GM23338 (cell line): ENCODE results near the gene STAT5B. TPM values are rescaled to one million over a fixed set of nuclear protein-coding genes. Genes with fewer than 3 reads are reported as not detected.

Source experiments
- ATAC-seq: fragments of 200-7000 bp; cut with Tn5 transposase; 3 replicates; pipeline ENCODE4 v1.9.1; 2020
- DNase-seq: peaks from one replicate; pipeline ENCODE4 v3.0.0-alpha.2; 2015; ENCODE audit warnings: low spot score
- H2AFZ ChIP-seq: fragments of 200-600 bp; sonication (generic); 2 replicates; pipeline ENCODE4 v1.8.0; 2016; ENCODE audit warnings: antibody characterized with exemption, mild to moderate bottlenecking, moderate library complexity
- H3F3A ChIP-seq: fragments of 200-600 bp; sonication (generic); replicated peaks from 2 replicates; pipeline ENCODE4 v1.8.0; 2017; ENCODE audit warnings: antibody characterized with exemption, mixed run types, low read depth
- H3K27ac ChIP-seq: fragments of 200-600 bp; sonication (generic); 2 replicates; pipeline ENCODE4 v1.6.1; 2016; ENCODE audit warnings: low read depth
- H3K27me3 ChIP-seq: fragments of 200-600 bp; sonication (generic); 2 replicates; pipeline ENCODE4 v1.8.0; 2016; ENCODE audit warnings: mild to moderate bottlenecking, mixed run types, moderate library complexity; ENCODE audit not compliant: insufficient read depth
- H3K36me3 ChIP-seq: fragments of 200-600 bp; sonication (generic); 2 replicates; pipeline ENCODE4 v1.8.0; 2016; ENCODE audit warnings: mild to moderate bottlenecking; ENCODE audit not compliant: insufficient read depth
- H3K4me1 ChIP-seq: fragments of 200-600 bp; sonication (generic); 2 replicates; pipeline ENCODE4 v1.8.0; 2016; ENCODE audit warnings: mild to moderate bottlenecking, moderate library complexity; ENCODE audit not compliant: insufficient read depth
- H3K4me2 ChIP-seq: fragments of 200-600 bp; sonication (generic); 2 replicates; pipeline ENCODE4 v1.7.1; 2017; ENCODE audit warnings: mixed run types
- H3K4me3 ChIP-seq: fragments of 200-600 bp; sonication (generic); 2 replicates; pipeline ENCODE4 v1.6.1; 2016; ENCODE audit warnings: mixed run types
- H3K79me2 ChIP-seq: fragments of 200-600 bp; sonication (generic); replicated peaks from 2 replicates; pipeline ENCODE4 v1.8.0; 2017; ENCODE audit warnings: mild to moderate bottlenecking; ENCODE audit not compliant: insufficient read depth
- H3K9me2 ChIP-seq: fragments of 200-600 bp; sonication (generic); 2 replicates; pipeline ENCODE4 v1.8.0; 2017; ENCODE audit not compliant: insufficient read depth
- H4K20me1 ChIP-seq: fragments of 200-600 bp; sonication (generic); replicated peaks from 2 replicates; pipeline ENCODE4 v1.8.0; 2017; ENCODE audit warnings: mild to moderate bottlenecking; ENCODE audit not compliant: insufficient read depth
- H3K27ac Mint-ChIP-seq: 2 replicates; pipeline ENCODE4 v1.8.0; 2020; ENCODE audit warnings: inconsistent platforms, mild to moderate bottlenecking, moderate library complexity, mixed read lengths
- H3K27me3 Mint-ChIP-seq: 3 replicates; pipeline ENCODE4 v1.8.0; 2022; ENCODE audit warnings: low read depth, mild to moderate bottlenecking, moderate library complexity, mixed read lengths, inconsistent platforms; ENCODE audit not compliant: insufficient read depth, poor library complexity
- H3K36me3 Mint-ChIP-seq: 3 replicates; pipeline ENCODE4 v1.8.0; 2021; ENCODE audit warnings: low read depth, mild to moderate bottlenecking, inconsistent platforms, moderate library complexity, mixed read lengths
- H3K4me1 Mint-ChIP-seq: 3 replicates; pipeline ENCODE4 v1.8.0; 2020; ENCODE audit warnings: mild to moderate bottlenecking, inconsistent platforms, mixed read lengths
- H3K4me3 Mint-ChIP-seq: 3 replicates; pipeline ENCODE4 v1.8.0; 2021; ENCODE audit warnings: moderate library complexity, mild to moderate bottlenecking, inconsistent platforms, mixed read lengths
- H3K9me3 Mint-ChIP-seq: 3 replicates; pipeline ENCODE4 v1.8.0; 2020; ENCODE audit warnings: moderate library complexity, mild to moderate bottlenecking, inconsistent platforms, mixed read lengths
- CREB1 ChIP-seq: fragments of 250-450 bp; sonication (Bioruptor Pico); IDR thresholded peaks from 2 replicates; pipeline ENCODE4 v1.5.0; 2020; ENCODE audit warnings: low read depth, mild to moderate bottlenecking, moderate library complexity
- EZH2 ChIP-seq: fragments of 200-600 bp; sonication (generic); IDR thresholded peaks from one replicate; pipeline ENCODE4 v1.8.0; 2017; ENCODE audit warnings: antibody characterized with exemption, mild to moderate bottlenecking, low read depth; ENCODE audit not compliant: unreplicated experiment
- EZH2phosphoT487 ChIP-seq: fragments of 200-600 bp; sonication (generic); IDR thresholded peaks from one replicate; pipeline ENCODE4 v1.8.1; 2018; ENCODE audit warnings: antibody characterized with exemption; ENCODE audit not compliant: unreplicated experiment
- NANOG ChIP-seq: IDR thresholded peaks from 2 replicates; pipeline ENCODE4 v1.6.1; 2016; ENCODE audit warnings: antibody characterized with exemption, borderline replicate concordance
- POLR2AphosphoS5 ChIP-seq: IDR thresholded peaks from 2 replicates; pipeline ENCODE4 v1.6.1; 2016; ENCODE audit warnings: antibody characterized with exemption, low read depth
- ZNF114 ChIP-seq: fragments of 250-450 bp; sonication (Bioruptor Pico); IDR thresholded peaks from 2 replicates; pipeline ENCODE4 v1.5.0; 2020; ENCODE audit warnings: mild to moderate bottlenecking, moderate library complexity
- ZNF331 ChIP-seq: fragments of 250-450 bp; sonication (Bioruptor Pico); IDR thresholded peaks from 2 replicates; pipeline ENCODE4 v1.5.0; 2020; ENCODE audit warnings: low read depth, mild to moderate bottlenecking, moderate library complexity
- polyA plus RNA-seq: library from polyadenylated mRNA; unstranded; fragments of >200 nt; fragmentation: Nextera tagmentation; extraction: Ambion mirVana; gene quantifications from 2 replicates; pipeline ENCODE4 v1.2.1, GENCODE V29; 2016
- total RNA-seq: library from RNA; depleted of rRNA; stranded (reverse); fragments of >200 nt; shearing (Covaris generic); gene quantifications from 2 replicates; pipeline ENCODE4 v1.2.3, GENCODE V29; 2014
- TF ChIP-seq, protein P1 (sequence below), 2 experiments: fragments of 200-600 bp in 1 of 2; sonication (generic) in 1 of 2; conservative IDR thresholded peaks; 2 replicates each; pipeline versions ENCODE4 v1.5.1 to v1.6.1; 2016 to 2017; ENCODE audit warnings: antibody characterized with exemption in 2 of 2, low read depth in 2 of 2, mild to moderate bottlenecking in 2 of 2, moderate library complexity in 1 of 2
- TF ChIP-seq, protein P2 (sequence below): IDR thresholded peaks from one replicate; pipeline ENCODE4 v1.6.1; 2018; ENCODE audit warnings: antibody characterized with exemption; ENCODE audit not compliant: unreplicated experiment
- TF ChIP-seq, protein P3 (sequence below): IDR thresholded peaks from 2 replicates; pipeline ENCODE4 v1.6.1; 2016; ENCODE audit warnings: antibody characterized with exemption

STAT5B gene
- total and polyA plus RNA-seq, 2 experiments from 2014 or later, result 13.9 to 60.5 TPM

DNA sequence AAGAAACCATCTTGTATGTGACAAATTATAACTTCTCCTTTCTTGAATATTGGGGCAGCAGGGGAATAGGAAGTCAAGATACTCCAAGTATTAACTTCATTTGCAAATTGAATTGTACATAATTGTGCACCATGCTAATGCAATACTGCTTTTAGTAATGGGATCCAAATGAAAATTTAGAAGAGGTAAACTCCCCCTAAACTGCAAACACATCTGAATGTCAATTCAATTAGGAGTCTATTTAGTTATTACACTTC lies 4.5 kb downstream of the STAT5B start:
- 0 out of 2 replicates have a peak, but pooled peaks cover 4% of the 10 kb centered on the region for H3F3A ChIP-seq
- Mint-ChIP-seq H3K27me3 (peaks cover 3% of the 10 kb centered on the region), H3K27ac (no peak overlapping the region), H3K36me3 (no peaks in the 10 kb centered on the region), H3K4me3 (no peak overlapping the region), H3K4me1 (peaks cover 42% of the 10 kb centered on the region), H3K9me3 (no peaks in the 10 kb centered on the region)
- H3K27me3 ChIP-seq, result 0 out of 2 replicates have a peak, but pooled peaks cover under 1% of the 10 kb centered on the region
- peaks cover 86% of the 10 kb centered on the region for H3K79me2 ChIP-seq
- H3K4me3 ChIP-seq, result no peak overlapping the region
- no peaks in the 10 kb centered on the region for H3K36me3 ChIP-seq
- H3K4me1 ChIP-seq, result peaks cover 46% of the 10 kb centered on the region
- H3K27ac ChIP-seq, result no peak overlapping the region
- ATAC-seq (no peak), DNase-seq (no peak)
- peaks cover 5% of the 10 kb centered on the region; the same call in 1 of the 2 replicates for H4K20me1 ChIP-seq
- TF ChIP-seq, protein P1, sequence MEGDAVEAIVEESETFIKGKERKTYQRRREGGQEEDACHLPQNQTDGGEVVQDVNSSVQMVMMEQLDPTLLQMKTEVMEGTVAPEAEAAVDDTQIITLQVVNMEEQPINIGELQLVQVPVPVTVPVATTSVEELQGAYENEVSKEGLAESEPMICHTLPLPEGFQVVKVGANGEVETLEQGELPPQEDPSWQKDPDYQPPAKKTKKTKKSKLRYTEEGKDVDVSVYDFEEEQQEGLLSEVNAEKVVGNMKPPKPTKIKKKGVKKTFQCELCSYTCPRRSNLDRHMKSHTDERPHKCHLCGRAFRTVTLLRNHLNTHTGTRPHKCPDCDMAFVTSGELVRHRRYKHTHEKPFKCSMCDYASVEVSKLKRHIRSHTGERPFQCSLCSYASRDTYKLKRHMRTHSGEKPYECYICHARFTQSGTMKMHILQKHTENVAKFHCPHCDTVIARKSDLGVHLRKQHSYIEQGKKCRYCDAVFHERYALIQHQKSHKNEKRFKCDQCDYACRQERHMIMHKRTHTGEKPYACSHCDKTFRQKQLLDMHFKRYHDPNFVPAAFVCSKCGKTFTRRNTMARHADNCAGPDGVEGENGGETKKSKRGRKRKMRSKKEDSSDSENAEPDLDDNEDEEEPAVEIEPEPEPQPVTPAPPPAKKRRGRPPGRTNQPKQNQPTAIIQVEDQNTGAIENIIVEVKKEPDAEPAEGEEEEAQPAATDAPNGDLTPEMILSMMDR (conservative IDR thresholded peaks at IDR 0.05; ENCODE audit: low read depth in 2 of 2), result no peak
- no peak for TF ChIP-seq EZH2
- TF ChIP-seq, protein P2, sequence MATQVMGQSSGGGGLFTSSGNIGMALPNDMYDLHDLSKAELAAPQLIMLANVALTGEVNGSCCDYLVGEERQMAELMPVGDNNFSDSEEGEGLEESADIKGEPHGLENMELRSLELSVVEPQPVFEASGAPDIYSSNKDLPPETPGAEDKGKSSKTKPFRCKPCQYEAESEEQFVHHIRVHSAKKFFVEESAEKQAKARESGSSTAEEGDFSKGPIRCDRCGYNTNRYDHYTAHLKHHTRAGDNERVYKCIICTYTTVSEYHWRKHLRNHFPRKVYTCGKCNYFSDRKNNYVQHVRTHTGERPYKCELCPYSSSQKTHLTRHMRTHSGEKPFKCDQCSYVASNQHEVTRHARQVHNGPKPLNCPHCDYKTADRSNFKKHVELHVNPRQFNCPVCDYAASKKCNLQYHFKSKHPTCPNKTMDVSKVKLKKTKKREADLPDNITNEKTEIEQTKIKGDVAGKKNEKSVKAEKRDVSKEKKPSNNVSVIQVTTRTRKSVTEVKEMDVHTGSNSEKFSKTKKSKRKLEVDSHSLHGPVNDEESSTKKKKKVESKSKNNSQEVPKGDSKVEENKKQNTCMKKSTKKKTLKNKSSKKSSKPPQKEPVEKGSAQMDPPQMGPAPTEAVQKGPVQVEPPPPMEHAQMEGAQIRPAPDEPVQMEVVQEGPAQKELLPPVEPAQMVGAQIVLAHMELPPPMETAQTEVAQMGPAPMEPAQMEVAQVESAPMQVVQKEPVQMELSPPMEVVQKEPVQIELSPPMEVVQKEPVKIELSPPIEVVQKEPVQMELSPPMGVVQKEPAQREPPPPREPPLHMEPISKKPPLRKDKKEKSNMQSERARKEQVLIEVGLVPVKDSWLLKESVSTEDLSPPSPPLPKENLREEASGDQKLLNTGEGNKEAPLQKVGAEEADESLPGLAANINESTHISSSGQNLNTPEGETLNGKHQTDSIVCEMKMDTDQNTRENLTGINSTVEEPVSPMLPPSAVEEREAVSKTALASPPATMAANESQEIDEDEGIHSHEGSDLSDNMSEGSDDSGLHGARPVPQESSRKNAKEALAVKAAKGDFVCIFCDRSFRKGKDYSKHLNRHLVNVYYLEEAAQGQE, result no peak
- TF ChIP-seq, protein P3, sequence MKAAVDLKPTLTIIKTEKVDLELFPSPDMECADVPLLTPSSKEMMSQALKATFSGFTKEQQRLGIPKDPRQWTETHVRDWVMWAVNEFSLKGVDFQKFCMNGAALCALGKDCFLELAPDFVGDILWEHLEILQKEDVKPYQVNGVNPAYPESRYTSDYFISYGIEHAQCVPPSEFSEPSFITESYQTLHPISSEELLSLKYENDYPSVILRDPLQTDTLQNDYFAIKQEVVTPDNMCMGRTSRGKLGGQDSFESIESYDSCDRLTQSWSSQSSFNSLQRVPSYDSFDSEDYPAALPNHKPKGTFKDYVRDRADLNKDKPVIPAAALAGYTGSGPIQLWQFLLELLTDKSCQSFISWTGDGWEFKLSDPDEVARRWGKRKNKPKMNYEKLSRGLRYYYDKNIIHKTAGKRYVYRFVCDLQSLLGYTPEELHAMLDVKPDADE, result no peak
- no peak for TF ChIP-seq POLR2AphosphoS5
- peak overlapping the region; percentile 98 for H3K4me2 ChIP-seq
- H3K9me2 ChIP-seq, result no peaks in the 10 kb centered on the region
- no peak overlapping the region for H2AFZ ChIP-seq

DNA sequence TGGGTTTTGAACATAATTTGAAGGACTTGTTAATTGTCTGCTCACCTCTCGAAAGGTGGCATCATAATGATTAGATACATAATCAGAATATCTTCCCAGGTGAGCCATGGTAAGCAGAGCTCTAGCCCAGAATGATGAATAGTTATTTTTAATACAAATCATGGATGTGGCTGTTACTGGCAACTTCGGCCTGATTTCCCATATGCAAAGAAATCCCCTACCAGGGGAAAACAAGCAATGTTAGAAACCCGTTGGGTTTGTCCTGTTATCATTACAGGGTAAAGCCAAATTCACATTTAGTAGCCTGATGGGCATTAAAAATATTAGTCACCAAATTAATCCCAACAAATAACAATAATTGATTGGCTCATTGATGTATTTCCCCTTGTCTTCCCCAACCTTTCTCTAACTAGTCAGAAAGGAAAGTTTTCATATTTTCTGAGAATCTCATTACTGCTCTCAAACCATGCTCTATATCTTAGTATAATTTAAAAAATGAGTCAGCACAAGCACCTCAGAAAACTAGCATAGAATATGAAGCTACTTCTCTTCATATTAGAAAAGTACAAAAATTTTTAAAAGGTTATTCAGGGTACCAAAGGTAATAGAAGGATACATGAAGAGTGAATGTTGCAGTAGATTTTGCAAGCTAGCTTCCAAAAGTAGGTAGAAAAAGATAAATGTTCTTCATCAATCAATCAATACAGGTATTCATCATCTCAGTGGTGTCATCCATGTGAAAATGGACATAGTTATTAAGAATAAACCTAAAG lies 5.0 kb downstream of the STAT5B start:
- peaks cover 5% of the 10 kb centered on the region; the same call in 1 of the 2 replicates for H4K20me1 ChIP-seq
- H3F3A ChIP-seq, result 0 out of 2 replicates have a peak, but pooled peaks cover 4% of the 10 kb centered on the region
- Mint-ChIP-seq H3K27me3 (peaks cover 3% of the 10 kb centered on the region), H3K36me3 (no peaks in the 10 kb centered on the region), H3K9me3 (no peaks in the 10 kb centered on the region), H3K4me1 (peaks cover 45% of the 10 kb centered on the region), H3K27ac (no peak overlapping the region), H3K4me3 (no peak overlapping the region)
- peaks cover 92% of the 10 kb centered on the region for H3K79me2 ChIP-seq
- H2AFZ ChIP-seq, result no peak overlapping the region
- no peak overlapping the region for H3K4me3 ChIP-seq
- no peaks in the 10 kb centered on the region for H3K9me2 ChIP-seq
- H3K27me3 ChIP-seq, result no peaks in the 10 kb centered on the region
- H3K36me3 ChIP-seq, result no peaks in the 10 kb centered on the region
- DNase-seq, result no peak
- H3K4me2 ChIP-seq, result peak overlapping the region; percentile 98; the same call in 1 of the 2 replicates
- H3K27ac ChIP-seq, result no peak overlapping the region
- H3K4me1 ChIP-seq, result peaks cover 46% of the 10 kb centered on the region
- ATAC-seq, result no peak
- TF ChIP-seq CREB1 (no peak), NANOG (no peak), ZNF114 (CRISPR knock-in tag) (no peak), ZNF331 (CRISPR knock-in tag) (no peak), EZH2 (no peak), POLR2AphosphoS5 (no peak), EZH2phosphoT487 (no peak)
- TF ChIP-seq, protein P3, result no peak
- TF ChIP-seq, protein P2, result no peak
